ENCODE results near the gene SRP14. TPM values are rescaled to one million over a fixed set of nuclear protein-coding genes. Genes with fewer than 3 reads are reported as not detected.

The SRP14 gene
- total RNA-seq, 3 donors from 2014 or later, result 131 to 154 (median 142) TPM

- Histone ChIP-seq H3K36me3 (ENCODE audit: low read depth) (no peaks in the 10 kb centered on the region), H3K4me3 (no peak overlapping the region), H3K9me3 (peaks cover 14% of the 10 kb centered on the region), H3K4me1 (ENCODE audit: low read depth) (no peaks in the 10 kb centered on the region)
- intact Hi-C loops (cut with DNase I, micrococcal nuclease), result no loop called here
- ATAC-seq (no peak), DNase-seq (no peak)
- TF ChIP-seq CTCF (IDR thresholded peaks at IDR 0.05), result no peak
These were observed 27.7 kb downstream of the SRP14 start for GRCh38 chr15:40011303-40011702.

GRCh38 chr15:40010686-40011085 is 28.3 kb downstream of the SRP14 start:
- intact Hi-C loops (cut with DNase I, micrococcal nuclease), result no loop called here
- no peak for TF ChIP-seq CTCF (IDR thresholded peaks at IDR 0.05)
- H3K9me3 ChIP-seq, result peaks cover 14% of the 10 kb centered on the region
- no peaks in the 10 kb centered on the region for H3K4me1 ChIP-seq (ENCODE audit: low read depth)
- no peak for ATAC-seq
- H3K36me3 ChIP-seq (ENCODE audit: low read depth), result no peaks in the 10 kb centered on the region
- no peak for DNase-seq
- no peak overlapping the region for H3K4me3 ChIP-seq

GRCh38 chr15:40008061-40008765 is 30.8 kb downstream of the SRP14 start:
- intact Hi-C loops (cut with DNase I, micrococcal nuclease), result no loop called here
- no peaks in the 10 kb centered on the region for H3K4me1 ChIP-seq (ENCODE audit: low read depth)
- ATAC-seq, result no peak
- no peaks in the 10 kb centered on the region for H3K36me3 ChIP-seq (ENCODE audit: low read depth)
- no peak overlapping the region for H3K4me3 ChIP-seq
- H3K9me3 ChIP-seq, result no peaks in the 10 kb centered on the region
- no peak for TF ChIP-seq CTCF (IDR thresholded peaks at IDR 0.05)
- no peak for DNase-seq

GRCh38 chr15:40006646-40007045 is 32.3 kb downstream of the SRP14 start:
- Histone ChIP-seq H3K9me3 (no peaks in the 10 kb centered on the region), H3K4me1 (ENCODE audit: low read depth) (no peaks in the 10 kb centered on the region), H3K36me3 (ENCODE audit: low read depth) (no peaks in the 10 kb centered on the region), H3K4me3 (no peak overlapping the region)
- intact Hi-C loops (cut with DNase I, micrococcal nuclease), result no loop called here
- no peak for ATAC-seq
- TF ChIP-seq CTCF (IDR thresholded peaks at IDR 0.05), result no peak
- DNase-seq, result no peak

GRCh38 chr15:40006003-40006402 is 33.0 kb downstream of the SRP14 start:
- intact Hi-C loops (cut with DNase I, micrococcal nuclease), result no loop called here
- no peaks in the 10 kb centered on the region for H3K9me3 ChIP-seq
- H3K36me3 ChIP-seq (ENCODE audit: low read depth), result no peaks in the 10 kb centered on the region
- no peak overlapping the region for H3K4me3 ChIP-seq
- ATAC-seq, result no peak
- no peaks in the 10 kb centered on the region for H3K4me1 ChIP-seq (ENCODE audit: low read depth)
- DNase-seq, result no peak
- no peak for TF ChIP-seq CTCF (IDR thresholded peaks at IDR 0.05)
